CD4-positive, alpha-beta T cell treated with Interleukin-17A for 4 hours (primary cell): ENCODE results near the gene FAM193A.
A peak's percentile ranks its signal among the peaks of the same experiment; 100 is the strongest.
"Not testable (repeated sequence)": the region's sequence is repeated elsewhere in the genome, so short reads cannot be mapped to it uniquely, and the experiment has no call there.

Experiments used
- DNase-seq: peaks from one replicate; pipeline ENCODE4 v3.0.0-alpha.2; 2020; ENCODE audit warnings: mixed read lengths

The FAM193A gene

GRCh38 chr4:2754848-2755819 lies 218.7 kb downstream of the FAM193A start:
- no peak for DNase-seq

GRCh38 chr4:2755821-2756690 lies 219.6 kb downstream of the FAM193A start, which contains the start of gene TNIP2:
TNIP2 (minus strand) TSS chr4:2756336; CDS start chr4:2756289, 47 bp downstream.
- peak; percentile 86 for DNase-seq

GRCh38 chr4:2756691-2757350 lies 220.4 kb downstream of the FAM193A start:
- DNase-seq, result no peak

- DNase-seq, result no peak
Measured at GRCh38 chr4:2757426-2757825, 221.0 kb downstream of the FAM193A start.

GRCh38 chr4:2761035-2761923 lies 224.8 kb downstream of the FAM193A start:
- DNase-seq, result no peak

GRCh38 chr4:2762048-2762447 lies 225.6 kb downstream of the FAM193A start:
- no peak for DNase-seq

GRCh38 chr4:2762486-2763370 lies 226.3 kb downstream of the FAM193A start:
- not testable (repeated sequence) for DNase-seq

- DNase-seq, result no peak
Measured at GRCh38 chr4:2763511-2763967, 227.1 kb downstream of the FAM193A start.

- DNase-seq, result no peak
Measured at GRCh38 chr4:2765832-2766526, 229.5 kb downstream of the FAM193A start.

- DNase-seq, result no peak
Measured at GRCh38 chr4:2767046-2767704, 230.7 kb downstream of the FAM193A start.

GRCh38 chr4:2767705-2768074 lies 231.2 kb downstream of the FAM193A start:
- no peak for DNase-seq

GRCh38 chr4:2768124-2768523 lies 231.7 kb downstream of the FAM193A start:
- DNase-seq, result no peak

- DNase-seq, result no peak
Measured at GRCh38 chr4:2768921-2769336, 232.5 kb downstream of the FAM193A start.

- DNase-seq, result no peak
Measured at GRCh38 chr4:2771264-2771663, 234.8 kb downstream of the FAM193A start.

- DNase-seq, result not testable (repeated sequence)
Measured at GRCh38 chr4:2780643-2781042, 244.2 kb downstream of the FAM193A start.

- DNase-seq, result no peak
Measured at GRCh38 chr4:2781911-2782310, 245.5 kb downstream of the FAM193A start.
